ENCODE measurements around the gene PPP2R1A.

DNA sequence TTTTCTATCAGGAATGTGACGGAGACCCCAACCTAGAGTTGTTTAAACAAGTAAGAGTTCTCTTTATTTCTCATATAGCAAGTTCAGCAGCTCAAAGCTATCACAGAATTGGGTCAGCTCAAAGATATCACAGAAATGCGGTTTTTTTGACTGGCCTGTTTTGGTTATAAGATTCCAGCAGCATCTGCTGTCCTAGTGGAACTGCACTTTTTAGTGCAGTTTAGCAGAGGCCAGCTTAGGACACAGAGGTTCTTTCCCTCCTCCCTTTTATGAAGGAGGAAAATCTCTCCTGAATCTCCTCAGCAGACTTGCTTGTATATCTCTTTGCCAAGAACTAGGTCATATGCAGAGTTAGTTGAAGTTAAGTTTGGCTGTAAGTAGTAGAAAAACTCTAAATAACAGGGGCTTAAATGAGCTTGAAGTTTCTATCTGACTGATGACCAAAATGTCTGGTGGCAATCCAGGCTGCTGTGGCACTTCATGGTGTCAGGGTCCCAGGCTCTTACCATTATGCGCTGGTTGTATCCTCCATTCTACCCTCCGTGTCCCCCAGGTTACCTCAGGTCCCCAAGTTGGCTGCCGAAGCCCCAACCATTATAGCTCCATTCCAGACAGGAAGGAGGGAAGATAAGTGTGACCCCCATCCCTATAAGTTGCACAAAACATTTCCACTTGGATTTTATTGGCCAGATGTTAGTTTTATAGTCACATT lies 6.6 kb downstream of the PPP2R1A start:
- TF ChIP-seq, protein P1, sequence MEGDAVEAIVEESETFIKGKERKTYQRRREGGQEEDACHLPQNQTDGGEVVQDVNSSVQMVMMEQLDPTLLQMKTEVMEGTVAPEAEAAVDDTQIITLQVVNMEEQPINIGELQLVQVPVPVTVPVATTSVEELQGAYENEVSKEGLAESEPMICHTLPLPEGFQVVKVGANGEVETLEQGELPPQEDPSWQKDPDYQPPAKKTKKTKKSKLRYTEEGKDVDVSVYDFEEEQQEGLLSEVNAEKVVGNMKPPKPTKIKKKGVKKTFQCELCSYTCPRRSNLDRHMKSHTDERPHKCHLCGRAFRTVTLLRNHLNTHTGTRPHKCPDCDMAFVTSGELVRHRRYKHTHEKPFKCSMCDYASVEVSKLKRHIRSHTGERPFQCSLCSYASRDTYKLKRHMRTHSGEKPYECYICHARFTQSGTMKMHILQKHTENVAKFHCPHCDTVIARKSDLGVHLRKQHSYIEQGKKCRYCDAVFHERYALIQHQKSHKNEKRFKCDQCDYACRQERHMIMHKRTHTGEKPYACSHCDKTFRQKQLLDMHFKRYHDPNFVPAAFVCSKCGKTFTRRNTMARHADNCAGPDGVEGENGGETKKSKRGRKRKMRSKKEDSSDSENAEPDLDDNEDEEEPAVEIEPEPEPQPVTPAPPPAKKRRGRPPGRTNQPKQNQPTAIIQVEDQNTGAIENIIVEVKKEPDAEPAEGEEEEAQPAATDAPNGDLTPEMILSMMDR (IDR thresholded peaks at IDR 0.05; ENCODE audit: insufficient read depth, low read depth, low read length) = no peak
- TF ChIP-seq EZH2 (IDR thresholded peaks at IDR 0.05; ENCODE audit: insufficient read depth, low read length) = no peak

Measured in astrocyte (in vitro differentiated cells and primary cell).